GM23338 (cell line): ENCODE data around the gene ARHGEF16.

Experiments
- CREB1 ChIP-seq: fragments of 250-450 bp; sonication (Bioruptor Pico); IDR thresholded peaks from 2 replicates; pipeline ENCODE4 v1.5.0; 2020; ENCODE audit warnings: low read depth, mild to moderate bottlenecking, moderate library complexity
- CTCF ChIP-seq, 2 experiments: fragments of 200-600 bp in 1 of 2; sonication (generic) in 1 of 2; conservative IDR thresholded peaks; 2 replicates each; pipeline versions ENCODE4 v1.5.1 to v1.6.1; 2016 to 2017; ENCODE audit warnings: antibody characterized with exemption in 2 of 2, low read depth in 2 of 2, mild to moderate bottlenecking in 2 of 2, moderate library complexity in 1 of 2
- EZH2 ChIP-seq: fragments of 200-600 bp; sonication (generic); IDR thresholded peaks from one replicate; pipeline ENCODE4 v1.8.0; 2017; ENCODE audit warnings: antibody characterized with exemption, mild to moderate bottlenecking, low read depth; ENCODE audit not compliant: unreplicated experiment
- EZH2phosphoT487 ChIP-seq: fragments of 200-600 bp; sonication (generic); IDR thresholded peaks from one replicate; pipeline ENCODE4 v1.8.1; 2018; ENCODE audit warnings: antibody characterized with exemption; ENCODE audit not compliant: unreplicated experiment
- JUNB ChIP-seq: IDR thresholded peaks from one replicate; pipeline ENCODE4 v1.6.1; 2016; ENCODE audit warnings: antibody characterized with exemption; ENCODE audit not compliant: unreplicated experiment
- POLR2AphosphoS5 ChIP-seq: IDR thresholded peaks from 2 replicates; pipeline ENCODE4 v1.6.1; 2016; ENCODE audit warnings: antibody characterized with exemption, low read depth
- STAT1 ChIP-seq: IDR thresholded peaks from one replicate; pipeline ENCODE4 v1.6.1; 2016; ENCODE audit warnings: antibody characterized with exemption; ENCODE audit not compliant: unreplicated experiment
- TF ChIP-seq, protein P1 (sequence below): IDR thresholded peaks from one replicate; pipeline ENCODE4 v1.6.1; 2018; ENCODE audit warnings: antibody characterized with exemption; ENCODE audit not compliant: unreplicated experiment
- TF ChIP-seq, protein P2 (sequence below): IDR thresholded peaks from 2 replicates; pipeline ENCODE4 v1.6.1; 2016; ENCODE audit warnings: antibody characterized with exemption

DNA sequence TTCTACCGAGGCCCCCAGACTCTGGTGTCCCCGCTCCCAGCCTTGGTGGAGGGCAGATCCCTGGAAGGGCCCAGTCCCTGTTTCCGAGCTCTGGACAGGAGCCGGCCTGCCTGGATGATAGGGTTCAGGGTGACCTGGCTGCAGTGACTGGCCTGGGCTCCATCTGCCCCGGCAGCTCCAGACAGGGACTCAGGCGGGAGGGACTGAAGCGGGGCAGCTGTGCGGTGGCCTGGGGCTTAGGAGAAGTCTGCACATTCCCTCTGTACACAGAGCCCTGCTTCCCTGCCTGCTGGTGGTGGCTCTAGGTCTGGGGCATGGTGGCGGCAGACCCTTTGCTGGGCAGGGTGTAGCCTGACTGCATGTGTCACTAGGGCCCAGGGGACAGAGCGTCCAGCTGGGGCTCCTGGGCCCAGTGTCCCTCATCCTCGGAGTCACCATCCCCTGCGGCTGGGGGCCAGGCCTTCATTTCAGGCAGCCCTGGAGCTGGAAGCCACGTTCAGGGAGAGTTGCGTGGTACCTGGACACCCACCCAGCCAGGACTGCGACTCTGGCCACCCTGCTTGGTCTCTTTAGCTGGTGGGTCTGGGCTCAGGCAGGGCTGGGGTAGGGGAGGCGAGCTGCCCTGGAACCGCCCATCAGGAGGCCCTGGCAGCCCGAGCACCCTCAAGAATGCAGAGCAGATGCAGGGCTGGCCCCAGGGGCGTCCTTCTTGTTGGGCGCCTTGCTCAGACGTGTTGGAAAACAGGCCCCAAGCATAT is 9.6 kb downstream of the ARHGEF16 start:
- TF ChIP-seq CTCF (conservative IDR thresholded peaks at IDR 0.05; ENCODE audit: low read depth in 2 of 2): no peak
- no peak for TF ChIP-seq EZH2
- no peak for TF ChIP-seq EZH2phosphoT487
- no peak for TF ChIP-seq POLR2AphosphoS5
- TF ChIP-seq, protein P1, sequence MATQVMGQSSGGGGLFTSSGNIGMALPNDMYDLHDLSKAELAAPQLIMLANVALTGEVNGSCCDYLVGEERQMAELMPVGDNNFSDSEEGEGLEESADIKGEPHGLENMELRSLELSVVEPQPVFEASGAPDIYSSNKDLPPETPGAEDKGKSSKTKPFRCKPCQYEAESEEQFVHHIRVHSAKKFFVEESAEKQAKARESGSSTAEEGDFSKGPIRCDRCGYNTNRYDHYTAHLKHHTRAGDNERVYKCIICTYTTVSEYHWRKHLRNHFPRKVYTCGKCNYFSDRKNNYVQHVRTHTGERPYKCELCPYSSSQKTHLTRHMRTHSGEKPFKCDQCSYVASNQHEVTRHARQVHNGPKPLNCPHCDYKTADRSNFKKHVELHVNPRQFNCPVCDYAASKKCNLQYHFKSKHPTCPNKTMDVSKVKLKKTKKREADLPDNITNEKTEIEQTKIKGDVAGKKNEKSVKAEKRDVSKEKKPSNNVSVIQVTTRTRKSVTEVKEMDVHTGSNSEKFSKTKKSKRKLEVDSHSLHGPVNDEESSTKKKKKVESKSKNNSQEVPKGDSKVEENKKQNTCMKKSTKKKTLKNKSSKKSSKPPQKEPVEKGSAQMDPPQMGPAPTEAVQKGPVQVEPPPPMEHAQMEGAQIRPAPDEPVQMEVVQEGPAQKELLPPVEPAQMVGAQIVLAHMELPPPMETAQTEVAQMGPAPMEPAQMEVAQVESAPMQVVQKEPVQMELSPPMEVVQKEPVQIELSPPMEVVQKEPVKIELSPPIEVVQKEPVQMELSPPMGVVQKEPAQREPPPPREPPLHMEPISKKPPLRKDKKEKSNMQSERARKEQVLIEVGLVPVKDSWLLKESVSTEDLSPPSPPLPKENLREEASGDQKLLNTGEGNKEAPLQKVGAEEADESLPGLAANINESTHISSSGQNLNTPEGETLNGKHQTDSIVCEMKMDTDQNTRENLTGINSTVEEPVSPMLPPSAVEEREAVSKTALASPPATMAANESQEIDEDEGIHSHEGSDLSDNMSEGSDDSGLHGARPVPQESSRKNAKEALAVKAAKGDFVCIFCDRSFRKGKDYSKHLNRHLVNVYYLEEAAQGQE: no peak
- no peak for TF ChIP-seq CREB1
- TF ChIP-seq JUNB: no peak
- no peak for TF ChIP-seq STAT1
- TF ChIP-seq, protein P2, sequence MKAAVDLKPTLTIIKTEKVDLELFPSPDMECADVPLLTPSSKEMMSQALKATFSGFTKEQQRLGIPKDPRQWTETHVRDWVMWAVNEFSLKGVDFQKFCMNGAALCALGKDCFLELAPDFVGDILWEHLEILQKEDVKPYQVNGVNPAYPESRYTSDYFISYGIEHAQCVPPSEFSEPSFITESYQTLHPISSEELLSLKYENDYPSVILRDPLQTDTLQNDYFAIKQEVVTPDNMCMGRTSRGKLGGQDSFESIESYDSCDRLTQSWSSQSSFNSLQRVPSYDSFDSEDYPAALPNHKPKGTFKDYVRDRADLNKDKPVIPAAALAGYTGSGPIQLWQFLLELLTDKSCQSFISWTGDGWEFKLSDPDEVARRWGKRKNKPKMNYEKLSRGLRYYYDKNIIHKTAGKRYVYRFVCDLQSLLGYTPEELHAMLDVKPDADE: no peak
